Activated naive CD8-positive, alpha-beta T cell treated with anti-CD3 and anti-CD28 coated beads, Interleukin-2, amount 10 ng/mL, durations not matched to agents 7 days and 5 days (primary cell): Measurements from ENCODE around the gene POC1A. TPM values are rescaled to one million over a fixed set of nuclear protein-coding genes. Genes with fewer than 3 reads are reported as not detected.

Experiments
- ATAC-seq: fragments of 150-1000 bp; cut with Tn5 transposase; one replicate; pipeline ENCODE4 v1.10.0; 2021; ENCODE audit warnings: low read depth, moderate library complexity
- POLR2A ChIA-PET: fragments of 350-600 bp; sonication (Branson Sonifier 250); formaldehyde crosslinking; loops from one replicate; lab custom pipeline; 2021; ENCODE audit warnings: antibody characterized with exemption; lab: Charles Lee
- DNase-seq: peaks from one replicate; pipeline ENCODE4 v3.0.0; 2021
- H3K27ac Mint-ChIP-seq: one replicate; pipeline ENCODE4 v1.8.0; 2022; ENCODE audit warnings: mild to moderate bottlenecking, mixed read lengths
- H3K27me3 Mint-ChIP-seq: one replicate; pipeline ENCODE4 v1.8.0; 2022; ENCODE audit warnings: mild to moderate bottlenecking, moderate library complexity, mixed read lengths
- H3K36me3 Mint-ChIP-seq: one replicate; pipeline ENCODE4 v1.8.0; 2021; ENCODE audit warnings: mild to moderate bottlenecking, mixed read lengths
- H3K4me1 Mint-ChIP-seq: one replicate; pipeline ENCODE4 v1.8.0; 2021; ENCODE audit warnings: mixed read lengths
- H3K4me3 Mint-ChIP-seq: one replicate; pipeline ENCODE4 v1.8.0; 2022; ENCODE audit warnings: mild to moderate bottlenecking, moderate library complexity, mixed read lengths
- H3K9me3 Mint-ChIP-seq: one replicate; pipeline ENCODE4 v1.8.0; 2021; ENCODE audit warnings: mixed read lengths
- total RNA-seq, 2 experiments: library from RNA; stranded (reverse); gene quantifications; one replicate each; pipeline ENCODE4 v1.2.3, GENCODE V29; 2021

Gene POC1A
- total RNA-seq, 2 experiments from 2014 or later, result 20.8 to 22.4 TPM

DNA sequence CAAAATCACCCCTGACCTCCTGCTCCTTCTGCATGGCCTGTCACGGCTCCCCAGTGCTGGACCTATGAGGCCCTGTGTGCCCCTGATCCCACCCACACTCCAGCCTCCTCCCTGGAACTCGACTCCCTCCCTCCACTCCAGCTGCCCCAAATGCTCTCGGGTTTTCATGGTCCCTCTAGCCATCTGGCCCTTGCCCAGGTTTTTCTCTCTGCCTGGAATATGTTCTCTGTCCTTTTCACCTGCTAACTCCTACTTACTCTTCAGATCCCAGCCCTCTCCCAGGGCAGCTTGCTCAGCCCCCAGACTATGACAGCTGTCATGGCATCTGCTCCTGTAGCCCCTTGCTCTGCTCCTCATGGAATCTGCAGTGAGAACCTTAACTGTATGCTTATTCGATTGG is 128.2 kb downstream of the POC1A start:
- H3K4me3 Mint-ChIP-seq, result no peak overlapping the region
- no peaks in the 10 kb centered on the region for H3K27me3 Mint-ChIP-seq
- DNase-seq (no peak), ATAC-seq (no peak)
- POLR2A ChIA-PET, result no interaction called here
- no peaks in the 10 kb centered on the region for H3K36me3 Mint-ChIP-seq
- no peaks in the 10 kb centered on the region for H3K9me3 Mint-ChIP-seq
- H3K4me1 Mint-ChIP-seq, result peaks cover 2% of the 10 kb centered on the region
- no peak overlapping the region for H3K27ac Mint-ChIP-seq

DNA sequence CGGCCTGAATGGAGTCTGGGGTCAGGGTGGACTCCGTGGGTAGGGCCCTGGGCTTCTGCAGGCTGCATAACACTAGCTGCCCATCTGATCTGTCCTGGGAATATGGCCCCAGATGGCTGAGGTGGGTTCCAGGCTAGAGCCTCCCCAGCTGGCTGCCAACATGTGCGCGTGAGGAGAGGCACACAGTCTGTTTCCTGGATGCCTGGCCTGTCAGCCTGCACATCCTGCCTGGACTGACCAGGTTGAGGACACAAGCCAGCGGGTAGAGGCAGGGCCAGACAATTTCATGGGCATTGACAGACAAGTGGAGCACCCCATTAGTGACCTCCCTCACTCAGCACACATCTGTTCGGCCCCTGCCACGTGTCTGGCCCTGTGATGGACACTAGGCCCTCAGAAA is 128.8 kb downstream of the POC1A start:
- Mint-ChIP-seq H3K4me1 (peaks cover 2% of the 10 kb centered on the region), H3K4me3 (no peak overlapping the region), H3K27me3 (no peaks in the 10 kb centered on the region), H3K9me3 (no peaks in the 10 kb centered on the region), H3K36me3 (no peaks in the 10 kb centered on the region), H3K27ac (no peak overlapping the region)
- POLR2A ChIA-PET, result no interaction called here
- DNase-seq (no peak), ATAC-seq (no peak)

Other genes with a start within 250 kb of the POC1A start
- gene RRP9, start 212.5 kb downstream of the POC1A start, total RNA-seq, result 10 to 100 TPM; 17.7 to 19.2 TPM
- gene PARP3, start 212.1 kb downstream of the POC1A start, total RNA-seq, result 10 to 100 TPM; 23.5 to 26.1 TPM
- not detected for gene GPR62, start 199.0 kb downstream of the POC1A start, total RNA-seq
- gene PCBP4, start 187.0 kb downstream of the POC1A start, total RNA-seq, result 10 to 100 TPM; 17.8 to 18.2 TPM
- gene ABHD14B, start 180.4 kb downstream of the POC1A start, total RNA-seq, result 10 to 100 TPM; 49.6 to 54.3 TPM
- gene ABHD14A, start 179.4 kb downstream of the POC1A start, total RNA-seq, result 10 to 100 TPM; 11.3 to 15.9 TPM
- 10 to 100 TPM; 15.8 to 17.1 TPM for gene ACY1, start 170.9 kb downstream of the POC1A start, total RNA-seq
- gene RPL29, start 158.5 kb downstream of the POC1A start, total RNA-seq, result 1,000 to 10,000 TPM; 1,076 to 1,089 TPM
- gene DUSP7, start 97.9 kb downstream of the POC1A start, total RNA-seq, result 10 to 100 TPM; 30.9 to 31.3 TPM
- gene ALAS1, start 43.7 kb upstream of the POC1A start, total RNA-seq, result 10 to 100 TPM; 46.9 to 50.1 TPM
- 1 to 10 TPM; 1.6 to 2.0 TPM for gene TLR9, start 71.2 kb upstream of the POC1A start, total RNA-seq
- gene TWF2, start 84.7 kb upstream of the POC1A start, total RNA-seq, result 100 to 1,000 TPM; 118 to 122 TPM
- gene PPM1M, start 91.3 kb upstream of the POC1A start, total RNA-seq, result 100 to 1,000 TPM; 101 to 105 TPM
- gene WDR82, start 124.2 kb upstream of the POC1A start, total RNA-seq, result 100 to 1,000 TPM; 134 to 140 TPM
- gene GLYCTK, start 133.4 kb upstream of the POC1A start, total RNA-seq, result 10 to 100 TPM; 26.2 to 31.2 TPM
- 10 to 100 TPM; 28.5 to 30.0 TPM for gene DNAH1, start 161.9 kb upstream of the POC1A start, total RNA-seq